Testis (tissue), 2 donors: ENCODE measurements around the gene NEUROG1.

Experiments used
- CTCF ChIP-seq, 3 experiments: fragments of 450-650 bp in 2 of 3; fragments of 200-600 bp in 1 of 3; sonication (generic) in 1 of 3; IDR thresholded peaks; one replicate each; pipeline ENCODE4 v1.5.1; 2016 to 2019; ENCODE audit warnings: antibody characterized with exemption in 3 of 3, mild to moderate bottlenecking in 2 of 3, moderate library complexity in 1 of 3
- POLR2A ChIP-seq: fragments of 450-650 bp; IDR thresholded peaks from one replicate; pipeline ENCODE4 v1.6.1; 2017; ENCODE audit warnings: antibody characterized with exemption, mild to moderate bottlenecking, moderate library complexity

DNA sequence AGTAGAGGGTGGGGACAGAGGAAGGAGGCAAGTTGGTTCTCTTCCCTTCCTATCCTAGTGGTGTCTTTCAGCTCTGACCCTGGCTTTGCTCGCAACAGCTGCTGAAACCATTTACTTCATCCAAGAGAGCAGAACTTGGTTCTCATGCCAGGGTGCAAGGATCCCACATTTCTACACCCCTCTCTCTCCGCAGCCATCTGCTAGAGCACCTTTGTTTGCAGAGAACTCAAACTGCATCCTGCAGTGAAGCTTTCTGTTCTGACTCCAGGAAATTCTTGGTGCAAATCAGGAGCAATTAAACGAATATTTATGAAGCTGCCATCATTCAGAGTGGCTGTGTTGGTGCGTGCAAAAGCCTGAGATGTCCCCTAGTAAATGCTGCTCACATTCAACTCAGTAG is 31.9 kb downstream of the NEUROG1 start:
- no peak for TF ChIP-seq CTCF (IDR thresholded peaks at IDR 0.05)
- no peak for TF ChIP-seq POLR2A
